ENCODE results near the gene CXCL11. TPM values are rescaled to one million over a fixed set of nuclear protein-coding genes. Genes with fewer than 3 reads are reported as not detected.
"Not testable (repeated sequence)": the region's sequence is repeated elsewhere in the genome, so short reads cannot be mapped to it uniquely, and the experiment has no call there.

Gene CXCL11
- total RNA-seq, 4 donors from 2014 or later, result not detected

DNA sequence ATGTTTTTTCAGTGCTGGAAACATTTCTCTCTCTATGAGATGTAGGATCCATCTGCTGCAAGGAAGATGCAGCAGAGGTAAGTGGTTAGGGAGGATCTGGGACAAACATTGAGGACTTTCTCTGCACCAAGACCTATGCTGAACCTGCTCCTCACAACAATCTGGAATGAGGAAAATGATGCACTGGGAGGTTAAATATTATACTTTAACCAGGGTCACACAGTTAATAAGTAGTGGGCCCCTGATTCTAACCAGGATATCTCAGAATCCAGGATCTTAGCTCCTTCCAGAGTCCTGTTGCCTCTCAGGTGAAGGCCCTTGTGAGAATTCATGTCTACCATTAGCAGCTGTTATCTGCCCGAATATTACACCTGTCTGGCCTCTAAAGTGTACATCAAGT, 35.6 kb downstream of the CXCL11 start:
- no peak overlapping the region for H3K4me3 ChIP-seq
- H3K27ac ChIP-seq, result no peak overlapping the region
- TF ChIP-seq CTCF (IDR thresholded peaks at IDR 0.05 in 4 of 5, conservative IDR thresholded peaks at IDR 0.05 in 1 of 5) (no peak), POLR2A (IDR thresholded peaks at IDR 0.05) (no peak)
- DNase-seq, result no peak
- intact Hi-C loops (cut with DNase I; ENCODE audit: low total_unique reads) (no loop called here), in situ Hi-C loops (cut with MboI; ENCODE audit: low sequenced_read_pairs in 4 of 4) (no loop called here)
- H3K27me3 ChIP-seq, result no peaks in the 10 kb centered on the region
- no peak for ATAC-seq
- no peaks in the 10 kb centered on the region for H3K36me3 ChIP-seq
- no peaks in the 10 kb centered on the region for H3K9me3 ChIP-seq
- H3K4me1 ChIP-seq, result no peaks in the 10 kb centered on the region

- intact Hi-C loops (cut with DNase I; ENCODE audit: low total_unique reads); H3K36me3 ChIP-seq; DNase-seq; H3K9me3 ChIP-seq; H3K4me1 ChIP-seq; ATAC-seq; H3K27me3 ChIP-seq; H3K27ac ChIP-seq; H3K4me3 ChIP-seq: not testable (repeated sequence)
- in situ Hi-C loops (cut with MboI; ENCODE audit: low sequenced_read_pairs in 4 of 4), result loop anchor here in 3 of 4 donors (5.0 kb wide), 2 partner anchors 69 to 74 kb away; partner anchors contain the start of gene ART3 (in 1 of the 3)
Observed at GRCh38 chr4:75998525-75999147, 37.2 kb downstream of the CXCL11 start.

- no peak for ATAC-seq
- Histone ChIP-seq H3K4me3 (no peak overlapping the region), H3K27me3 (no peaks in the 10 kb centered on the region), H3K27ac (no peak overlapping the region), H3K9me3 (no peaks in the 10 kb centered on the region), H3K4me1 (no peaks in the 10 kb centered on the region), H3K36me3 (no peaks in the 10 kb centered on the region)
- intact Hi-C loops (cut with DNase I; ENCODE audit: low total_unique reads), result no loop called here
- no peak for DNase-seq
- TF ChIP-seq CTCF (IDR thresholded peaks at IDR 0.05 in 4 of 5, conservative IDR thresholded peaks at IDR 0.05 in 1 of 5) (no peak), POLR2A (IDR thresholded peaks at IDR 0.05) (no peak)
- in situ Hi-C loops (cut with MboI; ENCODE audit: low sequenced_read_pairs in 4 of 4), result loop anchor here in 3 of 4 donors (5.0 kb wide), 2 partner anchors 69 to 74 kb away; partner anchors contain the start of gene ART3 (in 1 of the 3)
Observed at GRCh38 chr4:75997946-75998345, 37.9 kb downstream of the CXCL11 start.

DNA sequence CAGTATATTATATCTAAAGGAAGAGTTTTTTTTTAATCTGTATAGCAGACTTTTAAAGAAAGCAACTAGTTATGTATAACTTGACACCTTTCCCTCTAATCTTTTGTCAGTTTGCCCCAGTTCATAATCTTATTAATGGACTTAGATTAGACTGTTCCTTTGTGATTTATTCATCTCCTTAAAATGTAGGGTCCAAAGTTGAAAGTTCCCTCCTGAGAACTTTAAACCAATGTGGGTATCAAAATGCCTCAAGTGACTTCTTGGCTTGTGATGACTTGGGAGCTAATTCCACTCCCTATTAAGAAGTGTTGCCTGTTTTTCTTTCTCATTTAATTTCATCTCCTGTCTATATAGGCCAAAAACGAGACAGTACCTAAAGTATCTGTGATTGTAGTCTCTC, 38.8 kb downstream of the CXCL11 start:
- Histone ChIP-seq H3K4me1 (no peaks in the 10 kb centered on the region), H3K27ac (no peak overlapping the region), H3K36me3 (no peaks in the 10 kb centered on the region), H3K9me3 (no peaks in the 10 kb centered on the region), H3K4me3 (no peak overlapping the region), H3K27me3 (no peaks in the 10 kb centered on the region)
- DNase-seq (no peak), ATAC-seq (no peak)
- intact Hi-C loops (cut with DNase I; ENCODE audit: low total_unique reads) (no loop called here), in situ Hi-C loops (cut with MboI; ENCODE audit: low sequenced_read_pairs in 4 of 4) (loop anchor here in 3 of 4 donors (5.0 kb wide), 2 partner anchors 70 to 75 kb away; partner anchors contain the start of gene ART3 (in 1 of the 3))
- TF ChIP-seq CTCF (IDR thresholded peaks at IDR 0.05 in 4 of 5, conservative IDR thresholded peaks at IDR 0.05 in 1 of 5) (no peak), POLR2A (IDR thresholded peaks at IDR 0.05) (no peak)

- no peaks in the 10 kb centered on the region for H3K9me3 ChIP-seq
- H3K27ac ChIP-seq, result no peak overlapping the region
- in situ Hi-C loops (cut with MboI; ENCODE audit: low sequenced_read_pairs in 4 of 4) (loop anchor here in 3 of 4 donors (5.0 kb wide), 2 partner anchors 72 to 77 kb away; partner anchors contain the start of gene ART3 (in 1 of the 3)), intact Hi-C loops (cut with DNase I; ENCODE audit: low total_unique reads) (loop anchor here (1.0 kb wide), 2 partner anchors 72 to 92 kb away; no protein-coding TSS in a partner anchor)
- H3K4me3 ChIP-seq, result no peak overlapping the region
- no peaks in the 10 kb centered on the region for H3K27me3 ChIP-seq
- ATAC-seq, result peak in 1 of 2 donors; percentile 41
- TF ChIP-seq CTCF (IDR thresholded peaks at IDR 0.05 in 4 of 5, conservative IDR thresholded peaks at IDR 0.05 in 1 of 5) (peak; percentile 62 to 76 (median 65)), POLR2A (IDR thresholded peaks at IDR 0.05) (no peak)
- H3K36me3 ChIP-seq, result no peaks in the 10 kb centered on the region
- no peak for DNase-seq
- H3K4me1 ChIP-seq, result peaks cover 0 to 6% of the 10 kb centered on the region in 2 donors
Observed at GRCh38 chr4:75995727-75996126, 40.1 kb downstream of the CXCL11 start.

All from gastrocnemius medialis (tissue), 4 donors.